ENCODE results near the gene USH1C.

The USH1C gene

GRCh38 chr11:17570034-17570433, 25.8 kb upstream of the USH1C start:
- DNase-seq (ENCODE audit: low spot score): peak; percentile 46

DNA sequence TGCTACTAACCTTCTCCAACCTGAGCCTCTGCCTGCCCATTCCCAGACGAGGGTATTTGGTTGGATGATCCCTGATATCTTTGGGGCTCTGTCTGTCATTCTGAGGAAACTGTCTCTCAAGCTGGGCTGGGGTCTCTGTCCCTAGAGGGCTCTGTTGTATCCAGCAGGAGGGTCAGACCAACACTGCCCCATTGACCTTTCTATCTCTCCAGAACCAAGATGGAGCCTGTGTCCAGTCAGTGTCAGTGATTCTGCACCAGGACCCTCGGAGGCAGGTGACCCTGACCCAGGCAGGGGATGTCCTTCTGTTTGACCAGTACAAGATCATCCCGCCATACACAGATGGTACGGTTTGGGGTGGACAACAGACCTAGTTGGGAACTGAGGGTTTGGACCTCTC, 24.7 kb upstream of the USH1C start:
- DNase-seq (ENCODE audit: low spot score): peak; percentile 22

GRCh38 chr11:17564687-17565042, 20.4 kb upstream of the USH1C start:
- DNase-seq (ENCODE audit: low spot score): no peak

- peak; percentile 41 for DNase-seq (ENCODE audit: low spot score)
These were observed 19.9 kb upstream of the USH1C start for GRCh38 chr11:17563961-17564686.

DNA sequence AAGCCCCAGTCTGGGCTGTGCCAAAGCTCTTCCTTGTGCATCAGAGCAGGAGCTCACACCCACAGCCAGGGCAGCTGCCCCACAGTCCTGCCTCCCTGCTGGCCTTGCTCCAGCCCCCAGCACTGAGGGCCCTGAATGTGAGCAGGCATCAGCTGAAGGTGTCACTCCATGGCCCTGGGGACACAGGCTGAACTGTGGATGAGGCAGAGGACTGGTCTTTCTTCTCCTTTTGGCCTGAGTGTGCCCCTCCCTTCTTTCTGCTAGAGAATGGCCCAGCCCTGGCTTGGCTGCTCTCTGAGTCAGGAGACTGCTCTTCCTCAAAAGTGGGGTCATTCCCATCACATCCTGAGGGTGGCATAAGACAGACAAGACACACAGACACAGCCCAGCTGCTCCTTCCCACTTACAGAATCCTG, 19.0 kb upstream of the USH1C start:
- peak; percentile 45 for DNase-seq (ENCODE audit: low spot score)

GRCh38 chr11:17561526-17561925, 17.3 kb upstream of the USH1C start:
- peak; percentile 58 for DNase-seq (ENCODE audit: low spot score)

- DNase-seq (ENCODE audit: low spot score): no peak
These were observed 16.8 kb upstream of the USH1C start for GRCh38 chr11:17561111-17561415.

GRCh38 chr11:17560281-17561110, 16.3 kb upstream of the USH1C start:
- peak; percentile 58 for DNase-seq (ENCODE audit: low spot score)

DNA sequence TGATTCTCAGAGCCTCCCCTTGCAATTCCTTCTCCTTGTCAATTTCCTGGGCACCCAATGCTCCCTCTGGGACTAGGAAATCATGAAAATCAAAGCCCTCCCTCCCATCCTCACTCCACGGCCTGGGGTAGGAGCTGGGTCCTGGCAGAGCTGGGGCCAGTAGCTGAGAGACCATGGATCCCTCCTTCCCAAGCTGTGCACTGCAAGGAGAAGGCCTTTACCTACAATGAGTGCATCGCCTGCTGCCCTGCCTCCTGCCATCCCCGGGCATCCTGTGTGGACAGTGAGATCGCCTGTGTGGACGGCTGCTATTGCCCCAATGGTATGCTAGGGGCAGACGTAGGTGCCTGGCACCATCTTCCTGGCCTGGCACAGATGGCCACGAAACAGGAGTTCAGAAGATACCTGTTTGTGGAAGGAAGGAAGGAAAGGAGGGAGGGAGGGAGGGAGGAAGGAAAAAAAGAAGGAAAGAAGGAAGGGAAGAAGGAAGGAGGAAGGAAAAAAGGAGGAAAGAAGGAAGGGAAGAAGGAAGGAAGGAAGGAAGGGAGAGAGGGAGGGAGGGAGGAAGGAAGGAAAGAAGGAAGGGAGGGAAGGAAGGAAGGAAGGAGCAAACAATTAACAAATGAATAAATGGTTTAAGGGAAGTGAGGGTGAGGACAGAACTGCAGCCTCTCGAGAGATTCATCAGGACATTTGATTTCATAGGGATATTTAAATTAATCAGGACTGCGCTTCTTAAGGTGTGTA, 15.3 kb upstream of the USH1C start:
- peak; percentile 33 for DNase-seq (ENCODE audit: low spot score)

DNA sequence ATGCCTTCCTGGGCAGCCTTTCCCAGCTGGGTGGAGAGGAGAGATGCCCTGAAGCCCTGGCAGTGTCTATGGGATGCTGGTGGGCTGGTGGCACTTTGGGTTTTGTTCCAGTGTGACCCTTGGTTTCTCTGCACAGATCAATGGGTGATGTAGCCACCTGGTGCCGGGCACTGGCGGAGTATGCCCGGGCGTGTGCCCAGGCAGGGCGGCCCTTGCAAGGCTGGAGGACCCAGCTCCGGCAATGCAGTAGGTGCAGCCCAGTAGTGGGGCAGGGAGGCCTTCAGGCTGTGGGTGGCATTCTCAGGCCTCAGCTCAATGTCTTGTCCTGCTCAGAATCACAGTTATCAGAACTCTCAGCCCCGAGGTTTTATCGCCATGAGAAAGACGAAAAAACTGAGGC, 14.7 kb upstream of the USH1C start:
- peak; percentile 26 for DNase-seq (ENCODE audit: low spot score)

GRCh38 chr11:17558025-17558780, 14.0 kb upstream of the USH1C start:
- no peak for DNase-seq (ENCODE audit: low spot score)

DNA sequence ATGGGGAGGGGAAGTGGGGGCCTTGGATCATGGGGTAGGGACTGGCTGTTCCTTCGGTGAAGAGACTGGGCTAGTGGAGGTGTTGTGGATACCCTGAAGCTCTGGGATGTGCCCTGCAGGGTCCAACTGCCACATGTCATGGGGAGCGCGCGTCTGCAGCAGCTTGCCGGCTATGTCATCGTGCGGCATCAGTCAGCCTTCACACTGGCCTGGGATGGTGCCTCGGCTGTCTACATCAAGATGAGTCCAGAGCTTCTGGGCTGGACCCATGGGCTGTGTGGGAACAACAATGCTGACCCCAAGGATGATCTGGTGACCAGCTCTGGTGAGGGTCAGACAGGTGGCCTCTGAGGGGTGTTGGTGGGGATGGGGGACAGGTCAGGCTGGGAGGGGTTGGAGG, 12.8 kb upstream of the USH1C start:
- DNase-seq (ENCODE audit: low spot score): no peak

- DNase-seq (ENCODE audit: low spot score): no peak
These were observed 10.3 kb upstream of the USH1C start for GRCh38 chr11:17554487-17554886.

GRCh38 chr11:17553249-17553546, 9.0 kb upstream of the USH1C start:
- DNase-seq (ENCODE audit: low spot score): no peak

DNA sequence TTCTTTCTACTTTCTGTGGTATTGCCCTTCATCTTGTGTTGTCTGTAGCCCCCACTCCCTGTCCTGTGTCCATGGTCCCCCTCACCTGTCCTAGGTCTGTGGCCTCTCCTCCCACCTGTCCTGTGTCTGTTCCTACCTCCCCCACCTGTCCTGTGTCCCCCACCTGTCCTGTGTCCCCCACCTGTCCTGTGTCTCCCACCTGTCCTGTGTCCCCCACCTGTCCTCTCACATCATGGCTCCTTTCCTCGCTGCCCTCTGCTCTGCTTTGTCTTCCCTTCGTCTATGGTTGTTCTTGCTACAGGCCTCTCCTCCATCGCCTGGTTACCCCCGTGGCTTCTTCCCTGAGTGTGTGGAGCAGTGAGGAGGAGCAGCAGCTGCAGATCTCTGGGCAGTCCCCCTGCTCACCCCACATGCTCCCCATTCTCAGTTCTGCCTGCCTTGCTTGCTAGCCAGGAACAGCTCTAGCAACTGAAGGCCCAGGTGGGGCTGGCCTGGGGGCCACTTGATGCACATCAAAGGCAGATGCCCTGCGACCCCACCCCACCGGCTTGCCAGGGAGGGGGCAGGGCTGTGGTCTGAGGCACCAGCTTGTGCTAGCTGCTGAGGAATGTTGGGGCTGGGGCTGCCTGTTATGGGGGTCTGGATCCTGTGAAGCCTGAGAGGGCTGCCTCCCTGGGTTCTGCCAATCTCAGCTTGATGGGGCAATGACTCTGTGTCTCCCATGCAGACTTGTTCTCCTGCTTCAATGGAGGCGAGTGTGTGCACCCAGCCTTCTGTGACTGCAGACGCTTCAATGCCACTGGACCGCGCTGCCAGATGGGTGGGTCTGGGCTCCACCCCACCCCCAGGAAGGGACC, 8.4 kb upstream of the USH1C start:
- DNase-seq (ENCODE audit: low spot score): no peak

DNA sequence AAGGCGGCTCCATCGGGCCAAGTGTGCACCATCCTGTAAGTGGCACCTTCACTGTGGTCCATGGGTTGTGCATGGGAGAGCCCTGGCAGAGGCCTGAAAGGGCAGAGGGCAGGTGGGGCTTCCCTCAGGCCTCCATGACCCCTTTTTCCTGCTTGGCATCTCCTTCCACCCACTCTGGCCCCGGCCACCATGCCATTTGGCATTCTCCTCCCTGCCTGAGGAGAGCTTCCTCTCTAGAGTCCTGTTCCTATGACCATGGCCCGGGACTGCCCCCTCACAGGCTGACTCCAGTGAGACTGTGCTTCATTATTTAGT, 7.8 kb upstream of the USH1C start:
- DNase-seq (ENCODE audit: low spot score): no peak

GRCh38 chr11:17551347-17552040, 7.3 kb upstream of the USH1C start:
- DNase-seq (ENCODE audit: low spot score): no peak

DNA sequence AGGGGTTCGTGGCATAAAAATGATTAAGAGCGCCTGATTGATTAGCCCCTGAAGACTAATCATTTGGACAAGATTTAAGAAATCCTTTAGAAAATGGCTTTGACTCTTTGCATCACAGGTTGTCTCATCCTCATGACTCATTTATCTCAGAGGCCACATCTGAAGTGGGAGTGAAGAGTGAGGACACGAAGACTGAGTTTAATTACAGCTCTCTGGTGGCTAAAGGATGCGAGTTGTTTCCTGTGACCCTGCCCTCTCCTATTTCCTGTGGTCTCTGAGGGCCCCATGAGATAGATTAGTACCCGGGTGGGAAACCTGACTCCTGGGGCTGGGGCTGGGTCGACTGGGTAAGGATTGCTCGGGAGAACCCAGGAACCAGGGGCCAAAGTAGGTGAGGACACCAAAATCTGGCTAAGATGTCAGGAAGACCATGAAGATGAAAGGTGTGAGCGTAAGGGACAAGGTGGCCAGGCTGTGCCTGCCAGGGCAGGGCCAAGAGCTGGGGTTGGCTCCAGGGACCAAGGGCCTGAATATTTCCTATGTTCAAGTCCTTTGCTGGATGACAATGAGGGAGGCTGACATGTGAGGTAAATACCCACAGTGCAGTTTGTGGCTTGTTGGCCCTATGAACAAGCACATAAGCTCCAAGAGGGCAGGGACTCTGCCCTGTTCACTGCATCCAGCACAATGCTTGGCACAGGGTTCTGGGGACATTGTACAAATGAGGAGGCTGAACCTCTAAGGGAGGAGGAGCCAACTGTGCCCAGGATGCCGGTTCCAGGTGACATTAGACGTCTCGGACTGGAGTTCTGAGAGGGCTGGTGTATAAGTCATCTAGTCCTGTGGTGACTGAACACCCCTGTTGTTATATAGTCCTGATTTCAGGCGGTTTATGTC, 6.5 kb upstream of the USH1C start:
- DNase-seq (ENCODE audit: low spot score): no peak

DNA sequence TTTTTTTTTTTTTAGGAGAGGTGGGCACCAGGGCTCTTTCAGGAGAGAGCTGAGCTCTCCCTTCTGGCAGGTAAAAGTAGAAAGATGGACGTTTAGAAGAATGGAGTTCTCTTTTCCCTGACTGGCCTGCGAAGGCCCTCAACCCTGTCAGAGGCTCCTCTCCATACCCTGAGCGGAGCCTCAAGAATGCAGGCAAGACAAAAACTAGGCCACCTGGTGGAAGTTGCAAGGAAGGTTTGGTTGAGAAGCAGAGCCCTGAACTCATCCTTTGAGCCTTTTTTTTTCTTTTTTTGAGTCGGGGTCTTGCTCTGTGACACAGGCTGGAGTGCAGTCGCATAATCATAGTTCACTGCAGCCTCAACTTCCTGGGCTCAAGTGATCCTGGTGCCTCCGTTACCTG, 4.2 kb upstream of the USH1C start:
- no peak for DNase-seq (ENCODE audit: low spot score)

DNA sequence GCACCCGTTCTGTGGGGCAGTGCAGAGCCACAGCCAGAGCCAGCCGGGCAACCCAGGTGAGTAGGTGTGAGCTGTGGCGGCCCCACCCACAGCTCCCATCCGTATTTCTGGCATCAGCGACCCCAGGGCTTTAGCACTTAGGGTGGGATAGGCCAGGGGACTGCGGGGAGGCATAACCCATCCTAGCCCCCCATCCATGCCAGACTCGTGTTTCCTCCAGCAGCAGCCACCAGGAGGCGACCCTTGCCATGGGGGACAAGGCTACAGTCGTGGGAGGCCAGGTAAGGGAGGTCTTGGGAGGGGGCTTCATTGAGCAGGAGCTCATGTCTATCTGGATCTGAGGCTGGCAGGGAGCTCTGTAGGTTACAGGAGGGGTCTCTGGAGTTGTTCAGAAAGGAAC, 3.7 kb upstream of the USH1C start:
- DNase-seq (ENCODE audit: low spot score): no peak

All from left forelimb (tissue), 1 donor.